HG03097 (cell line): Measurements from ENCODE around the gene PAN3.

Experiments
- ATAC-seq: cut with Tn5 transposase; IDR thresholded peaks from one replicate; pipeline ENCODE4 v1.9.1; 2021; ENCODE audit not compliant: unreplicated experiment, low FRiP score

Gene PAN3

DNA sequence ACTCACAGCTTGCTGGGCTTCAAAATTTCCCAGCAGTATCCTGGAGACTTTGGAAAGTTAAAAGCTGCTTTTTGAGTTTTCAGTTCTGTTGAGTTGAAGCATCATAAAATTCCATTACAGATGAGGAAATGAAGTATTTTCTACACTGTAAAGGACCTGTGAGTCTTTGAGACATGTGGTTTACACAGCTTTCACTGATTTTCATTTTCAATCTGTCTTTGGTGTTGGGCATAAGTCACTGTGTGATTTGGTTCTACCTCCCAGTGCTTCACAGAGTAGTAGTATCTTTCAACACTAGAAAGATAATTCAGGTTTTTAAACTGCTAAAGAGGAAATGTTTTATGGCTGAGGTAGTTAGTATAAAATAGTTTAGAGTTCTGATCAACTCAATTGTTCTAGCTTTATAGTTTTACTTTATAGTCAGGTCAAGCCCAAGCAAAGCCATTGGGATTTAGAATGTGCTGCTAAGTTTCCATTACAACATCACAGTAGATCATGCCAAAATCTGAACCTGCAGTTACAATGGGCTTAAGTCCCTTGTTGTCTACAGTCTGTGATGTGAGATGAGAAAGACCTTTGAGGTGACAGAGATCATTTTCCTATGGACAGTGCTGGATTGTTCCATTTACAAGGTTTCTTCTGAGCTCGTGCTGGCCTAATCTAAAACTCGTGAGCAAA lies 195.0 kb downstream of the PAN3 start:
- no peak for ATAC-seq

- ATAC-seq, result no peak
Measured at GRCh38 chr13:28336193-28336657, 197.9 kb downstream of the PAN3 start.

GRCh38 chr13:28337166-28338005 lies 199.0 kb downstream of the PAN3 start:
- no peak for ATAC-seq

GRCh38 chr13:28338006-28338574 lies 199.7 kb downstream of the PAN3 start:
- no peak for ATAC-seq

DNA sequence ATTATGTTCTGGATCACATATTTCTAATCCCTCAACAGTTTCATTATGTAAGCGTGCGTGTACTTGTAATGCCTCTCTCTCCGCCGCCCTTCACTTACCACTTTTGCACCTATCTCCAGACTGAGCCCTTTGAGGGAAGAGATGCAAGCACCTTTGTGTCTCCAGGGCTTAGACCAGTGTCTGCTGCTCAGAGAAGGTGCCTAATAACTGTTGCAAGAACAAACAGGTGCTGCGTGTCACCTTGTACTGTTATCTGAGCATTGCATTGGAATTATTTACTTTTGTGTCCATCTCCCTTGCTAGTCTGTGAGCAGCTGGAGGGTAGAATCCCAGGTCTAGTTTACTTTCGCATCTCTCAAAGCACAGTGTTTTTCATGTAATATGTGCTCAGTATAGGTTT lies 200.4 kb downstream of the PAN3 start:
- ATAC-seq, result no peak

- no peak for ATAC-seq
Measured at GRCh38 chr13:28339419-28339818, 201.1 kb downstream of the PAN3 start.

- no peak for ATAC-seq
Measured at GRCh38 chr13:28340272-28340793, 202.0 kb downstream of the PAN3 start.

- no peak for ATAC-seq
Measured at GRCh38 chr13:28342251-28342650, 203.9 kb downstream of the PAN3 start.

- ATAC-seq, result no peak
Measured at GRCh38 chr13:28344163-28344562, 205.8 kb downstream of the PAN3 start.
